ENCODE measurements around the gene SIAE.

Gene SIAE

GRCh38 chr11:124693142-124693541, 19.6 kb upstream of the SIAE start:
- peaks cover 3% of the 10 kb centered on the region for H3K9me3 Mint-ChIP-seq
- no peak overlapping the region for H3K27ac Mint-ChIP-seq
- H3K36me3 Mint-ChIP-seq (ENCODE audit: low read depth), result peaks cover 9% of the 10 kb centered on the region
- TF ChIP-seq CTCF (IDR thresholded peaks at IDR 0.05), result no peak
- no peak for DNase-seq
- peaks cover 9% of the 10 kb centered on the region for H3K27me3 Mint-ChIP-seq (ENCODE audit: low read depth, poor library complexity)
- no peak overlapping the region for H3K4me3 Mint-ChIP-seq
- H3K4me1 Mint-ChIP-seq, result no peaks in the 10 kb centered on the region

- H3K4me3 Mint-ChIP-seq, result no peak overlapping the region
- H3K4me1 Mint-ChIP-seq, result no peaks in the 10 kb centered on the region
- H3K36me3 Mint-ChIP-seq (ENCODE audit: low read depth), result peaks cover 49% of the 10 kb centered on the region
- DNase-seq, result no peak
- no peak overlapping the region for H3K27ac Mint-ChIP-seq
- peaks cover 72% of the 10 kb centered on the region for H3K9me3 Mint-ChIP-seq
- peaks cover 23% of the 10 kb centered on the region for H3K27me3 Mint-ChIP-seq (ENCODE audit: low read depth, poor library complexity)
- no peak for TF ChIP-seq CTCF (IDR thresholded peaks at IDR 0.05)
Measured at GRCh38 chr11:124682443-124682842, 8.9 kb upstream of the SIAE start.

DNA sequence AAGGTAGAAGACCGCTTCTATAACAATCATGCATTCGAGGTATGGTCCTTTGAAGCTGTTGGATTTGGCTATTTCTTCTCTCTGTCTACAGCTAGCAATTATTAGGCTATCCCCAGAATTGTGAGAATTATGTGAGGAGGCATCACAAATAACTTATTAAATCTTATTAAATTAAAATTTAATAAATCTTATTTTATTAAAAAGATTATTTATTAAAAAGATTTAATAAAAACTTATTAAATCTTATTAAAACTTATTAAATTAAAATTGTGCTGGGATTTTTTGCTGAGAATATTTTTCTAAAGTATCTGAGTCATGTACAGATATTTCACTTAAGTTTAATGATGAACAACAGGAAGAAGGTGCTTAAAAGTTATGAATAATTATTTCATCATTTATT, 7.9 kb upstream of the SIAE start:
- Mint-ChIP-seq H3K27ac (no peak overlapping the region), H3K36me3 (ENCODE audit: low read depth) (peaks cover 40% of the 10 kb centered on the region), H3K4me3 (no peak overlapping the region), H3K9me3 (peaks cover 62% of the 10 kb centered on the region), H3K4me1 (no peaks in the 10 kb centered on the region), H3K27me3 (ENCODE audit: low read depth, poor library complexity) (peaks cover 14% of the 10 kb centered on the region)
- no peak for TF ChIP-seq CTCF (IDR thresholded peaks at IDR 0.05)
- no peak for DNase-seq

DNA sequence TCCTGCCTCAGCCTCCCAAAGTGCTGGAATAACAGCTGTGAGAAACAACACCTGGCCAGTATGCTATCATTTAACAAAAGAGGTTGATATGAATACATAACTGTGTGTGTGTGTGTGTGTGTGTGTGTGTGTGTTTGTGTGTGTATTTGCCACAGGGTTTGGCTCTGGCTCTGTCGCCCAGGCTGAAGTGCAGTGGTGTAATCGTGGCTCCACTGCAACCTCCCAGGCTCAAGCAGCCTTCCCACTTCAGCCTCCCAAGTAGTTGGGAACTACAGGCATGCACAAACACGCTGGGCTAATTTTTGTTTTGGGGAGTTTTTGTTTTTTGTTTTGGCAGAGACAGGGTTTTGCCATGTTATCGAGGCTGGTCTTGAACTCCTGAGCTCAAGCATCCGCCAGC, 4.9 kb upstream of the SIAE start:
- Mint-ChIP-seq H3K36me3 (ENCODE audit: low read depth) (peaks cover 16% of the 10 kb centered on the region), H3K27me3 (ENCODE audit: low read depth, poor library complexity) (peaks cover 14% of the 10 kb centered on the region), H3K27ac (no peak overlapping the region), H3K4me3 (no peak overlapping the region), H3K9me3 (peaks cover 35% of the 10 kb centered on the region), H3K4me1 (peaks cover 9% of the 10 kb centered on the region)
- DNase-seq, result no peak
- no peak for TF ChIP-seq CTCF (IDR thresholded peaks at IDR 0.05)

GRCh38 chr11:124676386-124676785, 2.8 kb upstream of the SIAE start:
- Mint-ChIP-seq H3K27ac (no peak overlapping the region), H3K4me3 (no peak overlapping the region)
- TF ChIP-seq CTCF (IDR thresholded peaks at IDR 0.05), result no peak

DNA sequence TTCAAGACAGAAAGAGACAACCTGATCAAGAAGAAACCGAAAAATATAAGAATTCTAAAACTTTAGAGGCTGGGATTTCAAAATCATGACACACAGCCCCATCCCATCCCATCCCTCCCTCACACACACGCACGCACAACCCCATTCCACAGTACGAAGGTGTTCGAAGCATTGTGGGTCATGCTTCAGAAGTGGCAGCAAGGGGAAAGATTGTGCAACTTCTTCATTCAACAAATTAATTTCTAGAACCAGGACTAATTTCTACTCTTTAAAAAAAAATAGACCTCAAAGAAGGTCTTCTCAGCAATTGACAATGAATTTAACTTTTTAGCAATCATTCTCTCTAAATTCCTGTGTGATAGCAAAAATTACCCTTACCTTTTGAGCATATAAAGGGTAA, 1.0 kb upstream of the SIAE start:
- Mint-ChIP-seq H3K27me3 (ENCODE audit: low read depth, poor library complexity) (peaks cover 8% of the 10 kb centered on the region), H3K27ac (peak overlapping the region; percentile 98), H3K4me1 (peaks cover 9% of the 10 kb centered on the region), H3K4me3 (peak overlapping the region; percentile 88), H3K36me3 (ENCODE audit: low read depth) (no peaks in the 10 kb centered on the region), H3K9me3 (no peaks in the 10 kb centered on the region)
- TF ChIP-seq CTCF (IDR thresholded peaks at IDR 0.05), result no peak
- DNase-seq, result no peak

More at GRCh38 chr11:124676386-124676785, 2.8 kb upstream of the SIAE start:
- peaks cover 14% of the 10 kb centered on the region for H3K9me3 Mint-ChIP-seq
- H3K4me1 Mint-ChIP-seq, result peaks cover 9% of the 10 kb centered on the region
- H3K27me3 Mint-ChIP-seq (ENCODE audit: low read depth, poor library complexity), result peaks cover 8% of the 10 kb centered on the region
- DNase-seq, result no peak
- no peaks in the 10 kb centered on the region for H3K36me3 Mint-ChIP-seq (ENCODE audit: low read depth)
